PFSK-1 (cell line): ENCODE measurements around the gene DAB2IP.

ENCODE experiments used
- FOXP2 ChIP-seq: optimal IDR thresholded peaks from 2 replicates; pipeline ENCODE3; 2011; ENCODE audit warnings: borderline replicate concordance, control low read depth, inconsistent platforms; ENCODE audit not compliant: insufficient read depth; ENCODE audit errors: extremely low read length, extremely low read depth
- POLR2AphosphoS5 ChIP-seq: IDR thresholded peaks from 2 replicates; pipeline ENCODE4 v1.6.1; 2012; ENCODE audit warnings: low read depth, mild to moderate bottlenecking, control low read depth, low read length, moderate library complexity
- SIN3A ChIP-seq: IDR thresholded peaks from 2 replicates; pipeline ENCODE4 v1.6.1; 2012; ENCODE audit warnings: mild to moderate bottlenecking, low read length, moderate library complexity, borderline replicate concordance; ENCODE audit not compliant: insufficient read depth
- TAF1 ChIP-seq: IDR thresholded peaks from 2 replicates; pipeline ENCODE4 v1.6.1; 2012; ENCODE audit warnings: low read length, control low read depth, borderline replicate concordance; ENCODE audit not compliant: insufficient read depth
- TF ChIP-seq, protein P1 (sequence below), 2 experiments: IDR thresholded peaks; 2 replicates each; pipeline versions ENCODE4 v1.6.1 to v1.8.0; 2011 to 2012; ENCODE audit warnings: low read depth in 2 of 2, low read length in 2 of 2, control low read depth in 1 of 2, inconsistent platforms in 1 of 2, mild to moderate bottlenecking in 1 of 2, moderate library complexity in 1 of 2; ENCODE audit not compliant: insufficient read depth in 1 of 2

The DAB2IP gene

DNA sequence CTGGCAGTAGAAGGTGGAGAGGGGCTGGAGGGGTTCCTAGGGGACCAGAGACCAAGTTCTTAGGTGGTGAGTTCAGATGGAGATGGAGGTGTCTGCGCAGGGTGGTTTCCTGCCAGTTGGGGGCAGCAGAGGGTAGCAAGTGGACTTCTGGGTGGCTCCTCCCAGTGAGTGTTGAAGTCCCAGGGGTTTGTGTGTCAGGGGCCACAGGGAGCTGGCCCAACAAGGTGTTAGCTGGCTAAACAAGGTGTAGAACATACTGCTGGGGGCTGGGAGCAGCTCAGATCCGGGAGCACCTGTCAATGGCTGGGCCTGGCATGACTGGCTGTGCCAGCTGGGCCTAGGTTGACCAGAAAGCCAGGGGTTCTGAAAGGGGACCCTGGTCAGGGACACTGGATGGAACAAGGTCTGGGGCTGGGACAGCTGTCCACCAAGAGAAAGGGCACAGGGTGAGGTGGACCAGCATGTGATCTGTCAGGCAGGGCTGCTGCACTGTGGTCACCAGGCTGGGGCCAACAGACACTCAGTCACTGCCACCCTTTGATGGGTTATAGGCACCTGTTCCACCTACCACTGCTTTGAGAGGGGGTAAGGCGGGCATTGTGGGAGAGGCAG, 35.6 kb downstream of the DAB2IP start:
- no peak for TF ChIP-seq FOXP2
- no peak for TF ChIP-seq POLR2AphosphoS5
- TF ChIP-seq, protein P1, sequence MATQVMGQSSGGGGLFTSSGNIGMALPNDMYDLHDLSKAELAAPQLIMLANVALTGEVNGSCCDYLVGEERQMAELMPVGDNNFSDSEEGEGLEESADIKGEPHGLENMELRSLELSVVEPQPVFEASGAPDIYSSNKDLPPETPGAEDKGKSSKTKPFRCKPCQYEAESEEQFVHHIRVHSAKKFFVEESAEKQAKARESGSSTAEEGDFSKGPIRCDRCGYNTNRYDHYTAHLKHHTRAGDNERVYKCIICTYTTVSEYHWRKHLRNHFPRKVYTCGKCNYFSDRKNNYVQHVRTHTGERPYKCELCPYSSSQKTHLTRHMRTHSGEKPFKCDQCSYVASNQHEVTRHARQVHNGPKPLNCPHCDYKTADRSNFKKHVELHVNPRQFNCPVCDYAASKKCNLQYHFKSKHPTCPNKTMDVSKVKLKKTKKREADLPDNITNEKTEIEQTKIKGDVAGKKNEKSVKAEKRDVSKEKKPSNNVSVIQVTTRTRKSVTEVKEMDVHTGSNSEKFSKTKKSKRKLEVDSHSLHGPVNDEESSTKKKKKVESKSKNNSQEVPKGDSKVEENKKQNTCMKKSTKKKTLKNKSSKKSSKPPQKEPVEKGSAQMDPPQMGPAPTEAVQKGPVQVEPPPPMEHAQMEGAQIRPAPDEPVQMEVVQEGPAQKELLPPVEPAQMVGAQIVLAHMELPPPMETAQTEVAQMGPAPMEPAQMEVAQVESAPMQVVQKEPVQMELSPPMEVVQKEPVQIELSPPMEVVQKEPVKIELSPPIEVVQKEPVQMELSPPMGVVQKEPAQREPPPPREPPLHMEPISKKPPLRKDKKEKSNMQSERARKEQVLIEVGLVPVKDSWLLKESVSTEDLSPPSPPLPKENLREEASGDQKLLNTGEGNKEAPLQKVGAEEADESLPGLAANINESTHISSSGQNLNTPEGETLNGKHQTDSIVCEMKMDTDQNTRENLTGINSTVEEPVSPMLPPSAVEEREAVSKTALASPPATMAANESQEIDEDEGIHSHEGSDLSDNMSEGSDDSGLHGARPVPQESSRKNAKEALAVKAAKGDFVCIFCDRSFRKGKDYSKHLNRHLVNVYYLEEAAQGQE (IDR thresholded peaks at IDR 0.05; ENCODE audit: insufficient read depth in 1 of 2, low read depth in 2 of 2, low read length in 2 of 2) = no peak
- TF ChIP-seq SIN3A = no peak
- no peak for TF ChIP-seq TAF1

DNA sequence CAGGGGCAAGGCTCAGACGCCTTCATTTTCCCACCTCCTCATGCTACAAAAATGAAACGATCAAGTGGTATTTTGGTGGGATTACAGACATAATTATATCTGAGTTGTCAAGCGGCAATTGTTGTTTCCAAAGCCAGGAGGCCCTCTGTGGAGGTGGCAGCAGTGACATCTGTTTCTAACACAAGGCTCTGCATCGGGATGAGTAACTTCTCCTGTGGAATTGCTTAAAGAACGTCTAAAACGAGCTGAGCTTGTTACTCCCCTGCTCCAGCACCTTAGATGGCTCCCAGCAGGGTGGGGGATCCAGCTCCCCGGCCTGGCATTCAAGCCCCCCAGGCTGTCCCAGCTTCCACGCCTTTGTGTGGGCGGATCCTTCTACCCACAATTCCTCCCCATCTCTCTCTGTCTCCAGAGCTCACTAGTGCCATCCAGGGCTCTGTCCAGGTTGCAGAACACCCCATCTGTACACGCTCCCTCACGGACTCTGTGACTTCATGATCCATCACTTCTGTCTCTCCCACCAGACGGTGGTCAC, 36.8 kb downstream of the DAB2IP start:
- TF ChIP-seq, protein P1 (IDR thresholded peaks at IDR 0.05; ENCODE audit: insufficient read depth in 1 of 2, low read depth in 2 of 2, low read length in 2 of 2) = no peak
- TF ChIP-seq TAF1 (no peak), FOXP2 (no peak), SIN3A (no peak), POLR2AphosphoS5 (no peak)

DNA sequence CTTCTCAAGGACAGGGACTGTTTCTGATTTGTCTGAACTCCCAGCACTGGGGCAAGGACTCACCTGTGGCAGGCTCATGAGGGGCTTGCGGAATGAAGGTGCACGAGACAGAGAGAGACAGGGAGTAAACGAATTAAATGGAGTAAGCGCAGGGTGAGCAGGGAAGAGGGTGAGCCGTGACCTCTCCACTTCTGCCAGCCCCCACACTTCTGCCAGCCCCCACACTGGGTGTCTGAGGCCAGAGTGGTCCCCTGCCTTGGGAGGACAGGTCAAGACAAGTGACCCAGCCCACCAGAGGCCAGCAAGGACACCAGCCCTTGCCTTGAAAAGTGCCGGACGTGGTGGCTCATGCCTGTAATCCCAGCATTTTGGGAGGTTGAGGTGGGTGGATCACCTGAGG, 37.2 kb downstream of the DAB2IP start:
- TF ChIP-seq POLR2AphosphoS5 (no peak), TAF1 (no peak)

DNA sequence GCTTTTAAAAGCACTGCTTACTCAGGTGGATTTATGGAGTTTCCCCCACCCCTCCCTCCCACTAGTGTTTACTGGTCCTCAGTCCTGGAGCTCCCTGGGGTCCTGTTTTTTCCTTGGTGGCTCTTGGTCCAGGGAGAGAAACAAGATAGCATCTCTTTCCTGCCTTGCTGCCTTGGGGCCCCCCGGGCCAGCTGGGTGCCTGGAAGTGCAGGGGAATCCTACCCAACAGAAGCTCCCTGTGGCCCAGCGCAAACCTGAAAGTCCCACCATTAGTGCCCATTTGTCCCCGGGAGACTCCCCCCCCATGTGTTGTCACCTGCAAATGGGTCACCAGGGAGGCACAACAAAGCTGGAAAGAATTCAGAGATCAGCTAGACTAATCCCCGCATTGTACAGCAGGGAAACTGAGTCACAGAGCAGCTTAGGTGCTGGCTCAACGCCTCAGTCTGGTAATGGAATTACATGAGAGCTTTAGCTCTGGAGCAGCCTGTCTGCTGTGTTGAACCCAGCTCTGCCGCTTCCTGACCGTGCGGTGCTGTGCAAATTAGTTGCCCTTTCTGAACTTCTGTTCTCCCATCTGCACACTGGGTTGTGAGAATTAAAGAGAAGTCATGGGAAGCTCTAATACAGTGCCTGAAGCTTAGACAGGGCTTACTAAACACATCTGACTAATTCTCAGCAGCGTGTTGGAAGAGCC, 38.2 kb downstream of the DAB2IP start:
- TF ChIP-seq FOXP2 (no peak), TAF1 (no peak), SIN3A (no peak), POLR2AphosphoS5 (no peak)
- TF ChIP-seq, protein P1 (IDR thresholded peaks at IDR 0.05; ENCODE audit: insufficient read depth in 1 of 2, low read depth in 2 of 2, low read length in 2 of 2) = no peak

DNA sequence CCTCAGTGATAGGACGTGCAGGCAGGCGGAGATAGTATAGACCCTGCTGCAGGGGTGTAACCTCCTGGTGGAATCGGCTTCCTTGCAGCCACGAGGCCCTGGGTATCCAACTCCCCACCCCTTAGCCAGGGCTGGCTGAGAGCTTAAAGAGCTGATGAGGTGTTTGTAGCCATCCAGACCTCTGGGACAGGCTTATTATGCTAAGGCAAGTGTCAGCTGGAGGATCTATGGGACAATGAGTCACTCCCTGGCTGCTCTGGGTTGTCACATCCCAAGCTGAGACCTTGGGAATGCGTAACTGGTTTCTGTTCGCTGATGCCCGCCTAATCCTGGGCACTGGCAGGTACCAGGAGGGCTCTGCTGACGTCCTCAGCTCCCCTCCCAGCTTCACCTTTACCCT, 38.9 kb downstream of the DAB2IP start:
- TF ChIP-seq SIN3A (no peak), FOXP2 (no peak)
- TF ChIP-seq, protein P1 (IDR thresholded peaks at IDR 0.05; ENCODE audit: insufficient read depth in 1 of 2, low read depth in 2 of 2, low read length in 2 of 2) = no peak
